Loucy (cell line): Measurements from ENCODE around the gene BICRAL.
"Not testable (repeated sequence)": the region's sequence is repeated elsewhere in the genome, so short reads cannot be mapped to it uniquely, and the experiment has no call there.

ENCODE experiments used
- H2AFZ ChIP-seq: fragments of 200-600 bp; sonication (generic); 2 replicates; pipeline ENCODE4 v1.6.0; 2016; ENCODE audit warnings: antibody characterized with exemption, mild to moderate bottlenecking, low read length, moderate library complexity
- H3F3A ChIP-seq: fragments of 200-600 bp; 2 replicates; pipeline ENCODE4 v1.6.0; 2016; ENCODE audit warnings: antibody characterized with exemption, low read depth, mild to moderate bottlenecking
- H3K27me3 ChIP-seq: fragments of 200-600 bp; sonication (generic); 2 replicates; pipeline ENCODE4 v1.6.1; 2014; ENCODE audit warnings: low read length, mild to moderate bottlenecking; ENCODE audit not compliant: insufficient read depth, poor library complexity, severe bottlenecking
- H3K36me3 ChIP-seq: fragments of 200-600 bp; sonication (generic); 2 replicates; pipeline ENCODE4 v1.6.1; 2016; ENCODE audit warnings: low read length; ENCODE audit not compliant: insufficient read depth
- H3K4me1 ChIP-seq: fragments of 200-600 bp; sonication (generic); 2 replicates; pipeline ENCODE4 v1.5.1; 2014; ENCODE audit warnings: low read length, mild to moderate bottlenecking; ENCODE audit not compliant: insufficient read depth, poor library complexity, severe bottlenecking
- H3K4me2 ChIP-seq: fragments of 200-600 bp; sonication (generic); 2 replicates; pipeline ENCODE4 v1.6.0; 2014; ENCODE audit warnings: antibody characterized with exemption, low read length, low read depth, mild to moderate bottlenecking; ENCODE audit not compliant: poor library complexity, severe bottlenecking
- H3K4me3 ChIP-seq: fragments of 200-600 bp; sonication (generic); 2 replicates; pipeline ENCODE4 v1.5.1; 2014; ENCODE audit warnings: low read length, mild to moderate bottlenecking, mixed read lengths; ENCODE audit not compliant: poor library complexity, severe bottlenecking
- H3K79me2 ChIP-seq: fragments of 200-600 bp; sonication (generic); 2 replicates; pipeline ENCODE4 v1.6.1; 2014; ENCODE audit warnings: low read length; ENCODE audit not compliant: insufficient read depth
- H3K9ac ChIP-seq: fragments of 200-600 bp; sonication (generic); 2 replicates; pipeline ENCODE4 v1.6.0; 2014; ENCODE audit warnings: mild to moderate bottlenecking, low read depth, low read length, moderate library complexity; ENCODE audit not compliant: poor library complexity, severe bottlenecking
- H3K9me2 ChIP-seq: fragments of 200-600 bp; sonication (generic); replicated peaks from 2 replicates; pipeline ENCODE4 v1.6.1; 2016; ENCODE audit warnings: low read depth, low read length, mixed read lengths
- H3K9me3 ChIP-seq: fragments of 200-600 bp; sonication (generic); 2 replicates; pipeline ENCODE4 v1.6.1; 2014; ENCODE audit warnings: mild to moderate bottlenecking, antibody characterized with exemption, low read length, low read depth; ENCODE audit not compliant: insufficient read depth
- H4K20me1 ChIP-seq: fragments of 200-600 bp; sonication (generic); 2 replicates; pipeline ENCODE4 v1.6.0; 2014; ENCODE audit warnings: antibody characterized with exemption, low read length, mild to moderate bottlenecking; ENCODE audit not compliant: insufficient read depth, poor library complexity, severe bottlenecking
- CTCF ChIP-seq: fragments of 200-600 bp; sonication (generic); conservative IDR thresholded peaks from 2 replicates; pipeline ENCODE4 v1.5.1; 2014; ENCODE audit warnings: mild to moderate bottlenecking, antibody characterized with exemption, low read length
- EZH2phosphoT487 ChIP-seq: fragments of 200-600 bp; IDR thresholded peaks from 2 replicates; pipeline ENCODE4 v1.6.1; 2018; ENCODE audit warnings: antibody characterized with exemption, mild to moderate bottlenecking, moderate library complexity, borderline replicate concordance

Gene BICRAL

DNA sequence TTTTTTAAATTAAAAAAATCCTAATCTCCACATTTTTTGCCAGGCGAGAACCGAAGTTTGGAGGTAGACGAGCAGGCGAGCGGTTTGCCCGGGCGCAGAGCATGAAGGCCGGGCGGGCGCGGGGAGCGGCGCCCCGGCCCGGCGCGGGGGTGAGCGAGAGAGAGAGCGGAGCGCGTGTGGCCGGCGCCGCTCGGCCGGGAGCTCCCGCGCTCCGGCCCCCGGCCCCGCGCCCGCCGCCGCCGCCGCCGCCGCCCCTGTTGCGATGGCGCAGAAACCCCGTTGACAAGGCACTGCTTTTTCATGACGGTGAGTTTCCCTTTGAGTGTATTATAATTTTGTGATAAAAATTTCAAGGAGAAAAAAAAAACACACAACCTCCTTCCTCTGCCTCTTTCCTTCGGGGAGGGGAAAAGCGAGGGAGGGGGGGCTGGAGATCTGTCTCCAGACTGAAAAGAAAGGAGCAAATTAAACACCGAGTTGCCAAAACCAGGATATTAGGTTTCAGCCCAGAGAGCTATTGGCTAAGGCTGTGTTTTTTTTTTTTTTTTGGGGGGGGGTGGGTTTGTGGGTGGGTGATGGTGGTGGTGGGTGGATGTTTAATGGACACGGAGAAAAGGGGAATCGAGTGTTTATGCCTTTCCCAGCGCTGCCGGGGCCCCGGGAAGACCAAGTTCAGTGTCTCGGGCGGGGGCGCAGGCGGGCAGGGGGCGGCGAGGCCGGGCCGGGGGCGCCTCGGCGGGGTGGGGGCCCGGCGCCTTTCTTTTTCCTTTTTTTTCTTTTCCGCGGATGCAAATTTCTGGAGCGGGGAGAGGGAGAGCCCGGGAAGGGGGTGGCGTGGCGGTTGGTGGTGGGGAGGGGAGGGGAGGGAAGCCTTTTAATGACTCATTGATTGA lies at the start of gene BICRAL:
Gene BICRAL (plus strand): TSS at position 257 of the 893 bp plus-strand sequence. CDS start 39,971 bp downstream, outside the sequence.
- TF ChIP-seq EZH2phosphoT487: no peak
- no peak for TF ChIP-seq CTCF
- H3K27me3 ChIP-seq: peaks cover 11% of the 10 kb centered on the region
- H3F3A ChIP-seq: no peaks in the 10 kb centered on the region
- peaks cover 58% of the 10 kb centered on the region for H3K4me1 ChIP-seq
- H3K79me2 ChIP-seq: peaks cover 74% of the 10 kb centered on the region
- no peaks in the 10 kb centered on the region for H3K36me3 ChIP-seq
- H3K9ac ChIP-seq: peak within 1 kb of the TSS; percentile 100
- peak within 1 kb of the TSS; percentile 98 for H3K4me3 ChIP-seq
- peak within 1 kb of the TSS; percentile 80 for H3K4me2 ChIP-seq
- H3K9me2 ChIP-seq: no peaks in the 10 kb centered on the region
- no peaks in the 10 kb centered on the region for H3K9me3 ChIP-seq
- H4K20me1 ChIP-seq: peaks cover 15% of the 10 kb centered on the region
- H2AFZ ChIP-seq: peak within 1 kb of the TSS; percentile 71; the same call in 1 of the 2 replicates

- H3K4me2 ChIP-seq, H3K27me3 ChIP-seq, H3K9me3 ChIP-seq, H3F3A ChIP-seq, H3K9me2 ChIP-seq, H3K36me3 ChIP-seq, H3K79me2 ChIP-seq, H4K20me1 ChIP-seq, H3K9ac ChIP-seq, H3K4me1 ChIP-seq, H2AFZ ChIP-seq, H3K4me3 ChIP-seq: not testable (repeated sequence)
These were observed 47.9 kb upstream of the BICRAL start for GRCh38 chr6:42733867-42734481.

- no peaks in the 10 kb centered on the region for H3F3A ChIP-seq
- H3K9me3 ChIP-seq: no peaks in the 10 kb centered on the region
- no peaks in the 10 kb centered on the region for H3K9me2 ChIP-seq
- H2AFZ ChIP-seq: no peak overlapping the region
- H3K9ac ChIP-seq: no peak overlapping the region
- no peaks in the 10 kb centered on the region for H4K20me1 ChIP-seq
- H3K36me3 ChIP-seq: no peaks in the 10 kb centered on the region
- no peak for TF ChIP-seq CTCF
- no peak for TF ChIP-seq EZH2phosphoT487
- no peak overlapping the region for H3K4me3 ChIP-seq
- H3K79me2 ChIP-seq: no peaks in the 10 kb centered on the region
- H3K27me3 ChIP-seq: no peaks in the 10 kb centered on the region
- H3K4me1 ChIP-seq: no peaks in the 10 kb centered on the region
- H3K4me2 ChIP-seq: no peak overlapping the region
These were observed 45.9 kb upstream of the BICRAL start for GRCh38 chr6:42735976-42736375.
